B cell (primary cell): ENCODE measurements around the gene TRA2B.

Experiments
- EZH2 ChIP-seq: IDR thresholded peaks from 2 replicates; pipeline ENCODE4 v1.6.1; 2012; ENCODE audit warnings: borderline replicate concordance, low read depth, mild to moderate bottlenecking, moderate library complexity, low read length; ENCODE audit not compliant: insufficient read depth, poor library complexity, severe bottlenecking
- TF ChIP-seq, protein P1 (sequence below): fragments of 200-600 bp; IDR thresholded peaks from one replicate; pipeline ENCODE4 v1.8.0; 2022; ENCODE audit warnings: antibody characterized with exemption, mild to moderate bottlenecking

DNA sequence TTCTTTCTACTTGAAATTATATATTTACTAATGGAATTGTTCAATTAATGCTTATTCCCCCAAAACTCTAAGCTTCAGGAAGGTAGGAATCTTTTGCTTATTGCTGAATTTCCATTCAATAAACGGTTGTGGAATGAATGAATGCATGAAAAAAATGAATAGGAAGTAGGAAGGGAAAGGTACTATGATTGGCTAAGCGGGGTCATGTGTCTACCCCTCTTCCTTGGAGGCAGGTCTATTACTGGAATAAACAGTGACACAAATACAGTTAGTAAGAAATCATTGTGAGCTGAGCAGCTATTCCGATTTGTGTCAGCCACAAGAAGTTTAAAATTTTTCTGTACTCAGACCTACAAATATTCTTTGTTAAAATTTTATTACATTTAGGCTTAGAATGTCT is 10.5 kb upstream of the TRA2B start:
- TF ChIP-seq, protein P1, sequence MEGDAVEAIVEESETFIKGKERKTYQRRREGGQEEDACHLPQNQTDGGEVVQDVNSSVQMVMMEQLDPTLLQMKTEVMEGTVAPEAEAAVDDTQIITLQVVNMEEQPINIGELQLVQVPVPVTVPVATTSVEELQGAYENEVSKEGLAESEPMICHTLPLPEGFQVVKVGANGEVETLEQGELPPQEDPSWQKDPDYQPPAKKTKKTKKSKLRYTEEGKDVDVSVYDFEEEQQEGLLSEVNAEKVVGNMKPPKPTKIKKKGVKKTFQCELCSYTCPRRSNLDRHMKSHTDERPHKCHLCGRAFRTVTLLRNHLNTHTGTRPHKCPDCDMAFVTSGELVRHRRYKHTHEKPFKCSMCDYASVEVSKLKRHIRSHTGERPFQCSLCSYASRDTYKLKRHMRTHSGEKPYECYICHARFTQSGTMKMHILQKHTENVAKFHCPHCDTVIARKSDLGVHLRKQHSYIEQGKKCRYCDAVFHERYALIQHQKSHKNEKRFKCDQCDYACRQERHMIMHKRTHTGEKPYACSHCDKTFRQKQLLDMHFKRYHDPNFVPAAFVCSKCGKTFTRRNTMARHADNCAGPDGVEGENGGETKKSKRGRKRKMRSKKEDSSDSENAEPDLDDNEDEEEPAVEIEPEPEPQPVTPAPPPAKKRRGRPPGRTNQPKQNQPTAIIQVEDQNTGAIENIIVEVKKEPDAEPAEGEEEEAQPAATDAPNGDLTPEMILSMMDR = no peak
- TF ChIP-seq EZH2 = no peak
